OCI-M2 (cell line): ENCODE measurements around the gene LPIN1.

Source experiments
- DNase-seq: peaks from one replicate; lab custom pipeline; 2025; ENCODE audit not compliant: unreplicated experiment; lab: John Stamatoyannopoulos, UW

LPIN1 gene

GRCh38 chr2:11762031-11762430 is 15.6 kb downstream of the LPIN1 start:
- DNase-seq: no peak

- no peak for DNase-seq
Measured at GRCh38 chr2:11762799-11763461, 16.5 kb downstream of the LPIN1 start.

GRCh38 chr2:11764359-11764758 is 17.9 kb downstream of the LPIN1 start:
- no peak for DNase-seq

GRCh38 chr2:11764920-11765319 is 18.5 kb downstream of the LPIN1 start:
- DNase-seq: no peak

- DNase-seq: no peak
Measured at GRCh38 chr2:11765501-11765900, 19.1 kb downstream of the LPIN1 start.

- no peak for DNase-seq
Measured at GRCh38 chr2:11766016-11766415, 19.6 kb downstream of the LPIN1 start.

- DNase-seq: no peak
Measured at GRCh38 chr2:11767779-11768178, 21.3 kb downstream of the LPIN1 start.

GRCh38 chr2:11768946-11769345 is 22.5 kb downstream of the LPIN1 start:
- DNase-seq: no peak

- DNase-seq: no peak
Measured at GRCh38 chr2:11769516-11769915, 23.1 kb downstream of the LPIN1 start.

- no peak for DNase-seq
Measured at GRCh38 chr2:11770531-11771188, 24.2 kb downstream of the LPIN1 start.

GRCh38 chr2:11771971-11772615 is 25.7 kb downstream of the LPIN1 start:
- DNase-seq: no peak

GRCh38 chr2:11773111-11773510 is 26.7 kb downstream of the LPIN1 start:
- DNase-seq: no peak

- DNase-seq: no peak
Measured at GRCh38 chr2:11773747-11774525, 27.5 kb downstream of the LPIN1 start.

GRCh38 chr2:11774600-11774999 is 28.2 kb downstream of the LPIN1 start:
- DNase-seq: no peak

- DNase-seq: no peak
Measured at GRCh38 chr2:11775384-11775783, 29.0 kb downstream of the LPIN1 start.

- DNase-seq: no peak
Measured at GRCh38 chr2:11777066-11777782, 30.8 kb downstream of the LPIN1 start.

GRCh38 chr2:11777886-11778415 is 31.5 kb downstream of the LPIN1 start:
- no peak for DNase-seq

- DNase-seq: no peak
Measured at GRCh38 chr2:11778416-11778815, 32.0 kb downstream of the LPIN1 start.

GRCh38 chr2:11778923-11779757 is 32.7 kb downstream of the LPIN1 start:
- DNase-seq: no peak

- DNase-seq: no peak
Measured at GRCh38 chr2:11781602-11782001, 35.2 kb downstream of the LPIN1 start.
